DOHH2 (cell line): ENCODE results near the gene ZSCAN16.

Experiments
- H3F3A ChIP-seq: fragments of 200-600 bp; sonication (generic), shearing (Covaris generic); 2 replicates; pipeline ENCODE4 v1.6.0; 2016; ENCODE audit warnings: antibody characterized with exemption, mild to moderate bottlenecking; ENCODE audit not compliant: control insufficient read depth, insufficient read depth
- H3K27ac ChIP-seq: fragments of 200-600 bp; sonication (generic); 2 replicates; pipeline ENCODE4 v1.5.1; 2014; ENCODE audit warnings: low read depth, mild to moderate bottlenecking, low read length, moderate library complexity
- H3K27me3 ChIP-seq: fragments of 200-600 bp; sonication (generic); 2 replicates; pipeline ENCODE4 v1.6.1; 2014; ENCODE audit warnings: mild to moderate bottlenecking, low read length, mixed read lengths; ENCODE audit not compliant: control insufficient read depth
- H3K36me3 ChIP-seq: fragments of 200-600 bp; sonication (generic); 2 replicates; pipeline ENCODE4 v1.6.1; 2014; ENCODE audit warnings: mild to moderate bottlenecking, low read length, moderate library complexity, mixed read lengths; ENCODE audit not compliant: control insufficient read depth
- H3K4me1 ChIP-seq: fragments of 200-600 bp; sonication (generic); 2 replicates; pipeline ENCODE4 v1.6.1; 2014; ENCODE audit warnings: mild to moderate bottlenecking, low read length, mixed read lengths; ENCODE audit not compliant: control insufficient read depth
- H3K4me2 ChIP-seq: fragments of 200-600 bp; sonication (generic); 2 replicates; pipeline ENCODE4 v1.6.0; 2014; ENCODE audit warnings: mild to moderate bottlenecking, low read length, moderate library complexity
- H3K4me3 ChIP-seq: fragments of 200-600 bp; sonication (generic); 2 replicates; pipeline ENCODE4 v1.5.1; 2014; ENCODE audit warnings: mild to moderate bottlenecking, low read length, mixed read lengths
- H3K79me2 ChIP-seq: fragments of 200-600 bp; sonication (generic); 2 replicates; pipeline ENCODE4 v1.6.1; 2014; ENCODE audit warnings: mild to moderate bottlenecking, low read length, mixed read lengths; ENCODE audit not compliant: control insufficient read depth
- H3K9me2 ChIP-seq: fragments of 200-600 bp; sonication (generic); replicated peaks from 2 replicates; pipeline ENCODE4 v1.6.1; 2014; ENCODE audit warnings: mild to moderate bottlenecking, low read length, mixed read lengths; ENCODE audit not compliant: control insufficient read depth
- H3K9me3 ChIP-seq: fragments of 200-600 bp; sonication (generic); 2 replicates; pipeline ENCODE4 v1.6.1; 2014; ENCODE audit warnings: antibody characterized with exemption, low read length, mixed read lengths; ENCODE audit not compliant: control insufficient read depth, insufficient read depth
- H4K20me1 ChIP-seq: fragments of 200-600 bp; sonication (generic); 2 replicates; pipeline ENCODE4 v1.6.0; 2014; ENCODE audit warnings: low read depth, mild to moderate bottlenecking, antibody characterized with exemption, low read length, moderate library complexity; ENCODE audit not compliant: control insufficient read depth, insufficient read depth
- EZH2phosphoT487 ChIP-seq: fragments of 200-600 bp; sonication (generic); IDR thresholded peaks from 2 replicates; pipeline ENCODE4 v1.6.1; 2017; ENCODE audit warnings: borderline replicate concordance, mild to moderate bottlenecking, antibody characterized with exemption, low read length, moderate library complexity, mixed read lengths
- TF ChIP-seq, protein P1 (sequence below): fragments of 200-600 bp; sonication (generic); IDR thresholded peaks from one replicate; pipeline ENCODE4 v1.5.1; 2014; ENCODE audit warnings: antibody characterized with exemption, mild to moderate bottlenecking, low read depth, low read length; ENCODE audit not compliant: poor library complexity, severe bottlenecking

ZSCAN16 gene

DNA sequence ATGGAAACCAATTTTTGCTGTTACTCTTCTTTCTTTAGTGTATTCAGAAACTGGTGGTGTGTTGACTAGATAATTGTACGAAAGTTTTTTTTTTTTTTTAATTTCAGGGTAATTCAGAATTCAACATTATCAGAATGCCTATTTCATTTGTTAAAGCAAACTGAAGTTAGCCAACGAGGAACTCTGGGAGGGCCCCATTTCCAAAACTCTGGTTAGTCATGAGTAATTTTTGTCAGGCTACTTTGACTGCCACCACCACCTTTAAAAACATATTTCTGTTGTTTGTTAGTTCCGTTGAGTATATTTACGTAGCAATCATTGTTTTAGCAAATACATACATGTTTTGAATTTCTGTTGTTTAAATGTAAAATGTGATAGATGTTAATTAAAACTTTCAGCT lies 18.0 kb downstream of the ZSCAN16 start:
- Histone ChIP-seq H3K27ac (0 out of 2 replicates have a peak overlapping the region, but pooled peaks have one; percentile 21), H3K79me2 (peaks cover 48% of the 10 kb centered on the region), H3K27me3 (no peaks in the 10 kb centered on the region), H3K4me1 (peaks cover 38% of the 10 kb centered on the region), H4K20me1 (no peaks in the 10 kb centered on the region), H3K4me3 (peak overlapping the region; percentile 92), H3K4me2 (peak overlapping the region; percentile 96), H3K9me2 (no peaks in the 10 kb centered on the region), H3F3A (peaks cover 15% of the 10 kb centered on the region), H3K9me3 (no peaks in the 10 kb centered on the region), H3K36me3 (peaks cover 33% of the 10 kb centered on the region)
- TF ChIP-seq, protein P1, sequence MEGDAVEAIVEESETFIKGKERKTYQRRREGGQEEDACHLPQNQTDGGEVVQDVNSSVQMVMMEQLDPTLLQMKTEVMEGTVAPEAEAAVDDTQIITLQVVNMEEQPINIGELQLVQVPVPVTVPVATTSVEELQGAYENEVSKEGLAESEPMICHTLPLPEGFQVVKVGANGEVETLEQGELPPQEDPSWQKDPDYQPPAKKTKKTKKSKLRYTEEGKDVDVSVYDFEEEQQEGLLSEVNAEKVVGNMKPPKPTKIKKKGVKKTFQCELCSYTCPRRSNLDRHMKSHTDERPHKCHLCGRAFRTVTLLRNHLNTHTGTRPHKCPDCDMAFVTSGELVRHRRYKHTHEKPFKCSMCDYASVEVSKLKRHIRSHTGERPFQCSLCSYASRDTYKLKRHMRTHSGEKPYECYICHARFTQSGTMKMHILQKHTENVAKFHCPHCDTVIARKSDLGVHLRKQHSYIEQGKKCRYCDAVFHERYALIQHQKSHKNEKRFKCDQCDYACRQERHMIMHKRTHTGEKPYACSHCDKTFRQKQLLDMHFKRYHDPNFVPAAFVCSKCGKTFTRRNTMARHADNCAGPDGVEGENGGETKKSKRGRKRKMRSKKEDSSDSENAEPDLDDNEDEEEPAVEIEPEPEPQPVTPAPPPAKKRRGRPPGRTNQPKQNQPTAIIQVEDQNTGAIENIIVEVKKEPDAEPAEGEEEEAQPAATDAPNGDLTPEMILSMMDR: no peak
- TF ChIP-seq EZH2phosphoT487: no peak

DNA sequence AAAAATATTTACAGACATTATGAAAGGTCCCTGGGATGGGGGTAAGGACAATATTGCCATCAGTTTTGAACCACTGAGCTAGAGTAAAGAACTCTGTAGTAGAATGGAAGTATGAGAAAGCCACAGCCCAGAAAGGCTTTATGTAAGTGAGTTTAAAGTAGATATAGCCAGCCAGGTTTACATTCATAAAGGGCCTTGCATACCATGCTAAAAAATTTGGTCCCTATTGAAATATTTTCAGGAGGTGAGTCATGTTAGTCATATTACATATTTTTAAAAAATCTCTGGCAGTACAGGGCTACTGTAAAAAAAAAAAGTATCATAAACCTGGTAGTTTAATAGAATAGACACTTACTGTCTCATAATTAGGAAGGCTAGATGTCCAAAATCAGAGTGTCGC lies 20.8 kb downstream of the ZSCAN16 start:
- H3K36me3 ChIP-seq: peaks cover 59% of the 10 kb centered on the region
- H3K9me2 ChIP-seq: no peaks in the 10 kb centered on the region
- no peak for TF ChIP-seq EZH2phosphoT487
- TF ChIP-seq, protein P1: no peak
- H3K4me2 ChIP-seq: no peak overlapping the region
- peaks cover 45% of the 10 kb centered on the region for H3K79me2 ChIP-seq
- no peaks in the 10 kb centered on the region for H3K27me3 ChIP-seq
- H3F3A ChIP-seq: no peaks in the 10 kb centered on the region
- H3K27ac ChIP-seq: no peak overlapping the region
- no peaks in the 10 kb centered on the region for H3K9me3 ChIP-seq
- H3K4me3 ChIP-seq: no peak overlapping the region
- peaks cover 26% of the 10 kb centered on the region for H3K4me1 ChIP-seq
- no peaks in the 10 kb centered on the region for H4K20me1 ChIP-seq

DNA sequence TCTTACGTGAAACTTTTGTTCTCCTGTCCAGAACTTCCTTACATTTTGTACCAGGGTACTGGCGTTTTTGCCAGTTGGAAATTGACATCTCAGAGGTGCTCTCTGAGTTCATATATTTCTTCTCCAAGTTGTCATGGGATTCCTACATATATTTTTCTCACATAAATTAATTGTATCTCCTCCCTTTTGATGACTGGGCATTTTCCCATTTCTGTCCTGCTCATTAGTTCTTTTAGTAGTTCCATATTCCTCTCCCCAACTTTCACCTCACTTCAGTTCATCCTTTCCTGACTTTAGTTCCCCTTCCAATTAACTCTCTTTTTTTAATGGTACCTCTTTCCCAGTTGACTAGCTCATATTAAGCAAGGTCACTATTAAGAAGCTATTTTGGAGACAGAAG lies 28.1 kb downstream of the ZSCAN16 start:
- H3K4me2 ChIP-seq: no peak overlapping the region
- no peaks in the 10 kb centered on the region for H4K20me1 ChIP-seq
- TF ChIP-seq, protein P1: no peak
- TF ChIP-seq EZH2phosphoT487: no peak
- H3K27me3 ChIP-seq: no peaks in the 10 kb centered on the region
- peaks cover 97% of the 10 kb centered on the region for H3K36me3 ChIP-seq
- no peaks in the 10 kb centered on the region for H3K9me2 ChIP-seq
- H3K27ac ChIP-seq: no peak overlapping the region
- no peaks in the 10 kb centered on the region for H3F3A ChIP-seq
- peaks cover 17% of the 10 kb centered on the region for H3K9me3 ChIP-seq
- H3K79me2 ChIP-seq: 0 out of 2 replicates have a peak, but pooled peaks cover 2% of the 10 kb centered on the region
- H3K4me3 ChIP-seq: no peak overlapping the region
- no peaks in the 10 kb centered on the region for H3K4me1 ChIP-seq

DNA sequence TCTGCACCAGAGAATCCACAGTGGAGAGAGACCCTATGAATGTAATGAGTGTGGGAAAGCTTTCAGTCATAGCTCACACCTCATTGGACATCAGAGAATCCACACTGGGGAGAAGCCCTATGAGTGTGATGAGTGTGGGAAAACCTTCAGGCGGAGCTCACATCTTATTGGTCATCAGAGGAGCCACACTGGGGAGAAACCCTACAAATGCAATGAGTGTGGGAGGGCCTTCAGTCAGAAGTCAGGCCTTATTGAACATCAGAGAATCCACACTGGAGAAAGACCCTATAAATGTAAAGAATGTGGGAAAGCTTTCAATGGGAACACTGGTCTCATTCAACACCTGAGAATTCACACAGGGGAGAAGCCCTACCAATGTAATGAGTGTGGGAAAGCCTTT lies 29.1 kb downstream of the ZSCAN16 start:
- Histone ChIP-seq H3K4me2 (no peak overlapping the region), H3K9me3 (peaks cover 17% of the 10 kb centered on the region), H3K4me1 (no peaks in the 10 kb centered on the region), H3F3A (no peaks in the 10 kb centered on the region), H3K79me2 (0 out of 2 replicates have a peak, but pooled peaks cover 2% of the 10 kb centered on the region), H3K36me3 (peaks cover 91% of the 10 kb centered on the region), H4K20me1 (no peaks in the 10 kb centered on the region), H3K9me2 (no peaks in the 10 kb centered on the region), H3K4me3 (no peak overlapping the region), H3K27me3 (no peaks in the 10 kb centered on the region), H3K27ac (no peak overlapping the region)
- TF ChIP-seq, protein P1: no peak
- TF ChIP-seq EZH2phosphoT487: no peak
